ENCODE results near the gene MYO3B. TPM values are rescaled to one million over a fixed set of nuclear protein-coding genes. Genes with fewer than 3 reads are reported as not detected.

MYO3B gene
- polyA plus RNA-seq, 1 of the 3 experiments (the other 2 are of a cell fraction): not detected

DNA sequence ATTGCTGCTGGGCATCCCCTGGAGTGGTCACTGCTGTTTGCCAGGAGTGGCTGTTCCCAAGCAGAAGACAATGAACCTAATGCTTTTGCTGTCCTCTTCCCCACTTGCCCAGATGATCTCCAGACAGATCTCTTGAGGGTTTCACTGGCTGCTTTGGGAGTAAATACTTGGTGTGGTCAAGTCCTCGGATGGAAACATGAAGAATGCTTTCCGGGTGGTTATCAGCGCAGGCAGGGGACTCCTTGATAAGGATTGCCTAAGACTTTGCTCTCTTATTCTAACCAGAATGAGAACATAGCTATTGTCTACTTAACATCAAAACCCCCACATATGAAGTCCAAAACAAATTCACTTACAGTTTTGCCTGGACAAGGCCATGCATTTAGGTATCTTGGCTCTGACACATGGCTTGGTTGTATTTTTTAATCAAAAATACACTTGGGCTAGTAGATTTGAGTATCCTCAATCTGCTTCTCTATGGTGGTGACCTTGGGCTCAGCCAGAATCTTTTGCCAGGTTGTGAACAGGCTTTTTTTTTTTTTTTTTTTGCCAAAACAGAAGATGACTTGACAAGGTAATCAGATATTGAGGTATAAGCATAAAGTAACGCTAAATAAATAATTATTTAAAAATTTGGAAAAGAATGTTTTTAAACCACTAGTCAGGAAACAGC, 34.8 kb upstream of the MYO3B start:
- Histone ChIP-seq H4K20me1 (ENCODE audit: insufficient read depth) (no peaks in the 10 kb centered on the region), H3K9me3 (no peaks in the 10 kb centered on the region), H3K9ac (no peak overlapping the region), H3K27ac (ENCODE audit: low read depth in 2 of 2, low read length in 1 of 2) (no peak overlapping the region), H3K79me2 (ENCODE audit: insufficient read depth) (no peaks in the 10 kb centered on the region), H3K4me1 (ENCODE audit: control insufficient read depth in 1 of 2, insufficient read depth in 2 of 2, low read depth in 1 of 2, low read length in 1 of 2) (peaks cover 13 to 25% of the 10 kb centered on the region in 2 experiments), H3F3A (replicated peaks; ENCODE audit: insufficient read depth) (no peaks in the 10 kb centered on the region), H3K4me3 (ENCODE audit: low read depth in 2 of 2, low read length in 1 of 2) (no peak overlapping the region), H2AFZ (ENCODE audit: low read depth) (no peak overlapping the region), H3K9me2 (no peaks in the 10 kb centered on the region), H3K4me2 (no peak overlapping the region), H3K36me3 (replicated peaks in 1 of 2; ENCODE audit: control insufficient read depth in 1 of 2, insufficient read depth in 2 of 2, low read length in 1 of 2) (no peaks in the 10 kb centered on the region), H3K27me3 (ENCODE audit: insufficient read depth) (no peaks in the 10 kb centered on the region)
- ChIA-PET CTCF (interaction anchor here (1.2 kb wide), 2 partner anchors 188 to 319 kb away, joined by 3 read pairs; partner anchors contain the start of gene METTL5), POLR2A (no interaction called here)
- no peak for DNase-seq
- TF ChIP-seq RXRA (IDR thresholded peaks at IDR 0.05; ENCODE audit: borderline replicate concordance, low read depth) (no peak), RAD21 (IDR thresholded peaks at IDR 0.05; ENCODE audit: low read length) (no peak), FOSL2 (IDR thresholded peaks at IDR 0.05; ENCODE audit: borderline replicate concordance, low read depth) (no peak), NRF1 (IDR thresholded peaks at IDR 0.05; ENCODE audit: low read depth, low read length) (no peak), RFX5 (IDR thresholded peaks at IDR 0.05; ENCODE audit: low read length) (no peak), GATA2 (CRISPR knock-in tag; IDR thresholded peaks at IDR 0.05) (no peak), MEF2A (IDR thresholded peaks at IDR 0.05; ENCODE audit: borderline replicate concordance, low read depth) (no peak), NFIC (IDR thresholded peaks at IDR 0.05; ENCODE audit: borderline replicate concordance) (no peak), FOXJ3 (CRISPR knock-in tag; IDR thresholded peaks at IDR 0.05) (no peak)
- TF ChIP-seq, protein P1, sequence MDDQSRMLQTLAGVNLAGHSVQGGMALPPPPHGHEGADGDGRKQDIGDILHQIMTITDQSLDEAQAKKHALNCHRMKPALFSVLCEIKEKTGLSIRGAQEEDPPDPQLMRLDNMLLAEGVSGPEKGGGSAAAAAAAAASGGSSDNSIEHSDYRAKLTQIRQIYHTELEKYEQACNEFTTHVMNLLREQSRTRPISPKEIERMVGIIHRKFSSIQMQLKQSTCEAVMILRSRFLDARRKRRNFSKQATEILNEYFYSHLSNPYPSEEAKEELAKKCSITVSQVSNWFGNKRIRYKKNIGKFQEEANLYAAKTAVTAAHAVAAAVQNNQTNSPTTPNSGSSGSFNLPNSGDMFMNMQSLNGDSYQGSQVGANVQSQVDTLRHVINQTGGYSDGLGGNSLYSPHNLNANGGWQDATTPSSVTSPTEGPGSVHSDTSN (IDR thresholded peaks at IDR 0.05): no peak
- 93% methylated on average over 4 of the region's 4 CpGs for WGBS (ENCODE audit: low lambda C conversion rate)

DNA sequence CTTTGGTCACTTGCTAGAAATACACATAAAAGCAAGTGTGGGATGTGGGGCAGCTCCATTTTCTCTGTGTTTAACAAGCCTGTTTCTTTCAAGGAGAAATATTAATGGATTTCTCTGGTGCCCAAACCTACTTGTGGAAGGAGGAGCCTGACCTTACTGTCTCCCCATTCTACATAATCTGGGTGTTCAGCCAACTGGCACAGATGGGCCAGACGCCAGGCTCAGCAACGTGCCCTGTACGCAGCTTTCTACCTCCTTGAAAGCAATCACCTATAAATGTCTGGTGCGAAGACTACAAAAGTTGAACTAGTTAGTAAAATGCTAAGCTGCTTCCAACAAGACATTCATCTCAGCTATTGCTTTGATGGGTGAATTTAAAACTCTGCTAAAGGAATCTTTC, 33.2 kb upstream of the MYO3B start:
- H3K4me1 ChIP-seq (ENCODE audit: control insufficient read depth in 1 of 2, insufficient read depth in 2 of 2, low read depth in 1 of 2, low read length in 1 of 2): peaks cover 13 to 25% of the 10 kb centered on the region in 2 experiments
- TF ChIP-seq FOSL2 (IDR thresholded peaks at IDR 0.05; ENCODE audit: borderline replicate concordance, low read depth) (no peak), YY1 (IDR thresholded peaks at IDR 0.05; ENCODE audit: low read depth) (no peak)
- no peaks in the 10 kb centered on the region for H4K20me1 ChIP-seq (ENCODE audit: insufficient read depth)
- no peaks in the 10 kb centered on the region for H3K27me3 ChIP-seq (ENCODE audit: insufficient read depth)
- H3F3A ChIP-seq (replicated peaks; ENCODE audit: insufficient read depth): no peaks in the 10 kb centered on the region
- POLR2A ChIA-PET: no interaction called here
- DNase-seq: no peak
- WGBS (ENCODE audit: low lambda C conversion rate): 90% methylated on average over 2 of the region's 4 CpGs
- no peak overlapping the region for H3K4me3 ChIP-seq (ENCODE audit: low read depth in 2 of 2, low read length in 1 of 2)
- no peak overlapping the region for H3K27ac ChIP-seq (ENCODE audit: low read depth in 2 of 2, low read length in 1 of 2)
- H3K79me2 ChIP-seq (ENCODE audit: insufficient read depth): no peaks in the 10 kb centered on the region
- no peaks in the 10 kb centered on the region for H3K9me3 ChIP-seq
- CTCF ChIA-PET: interaction anchor here (1.3 to 1.8 kb wide), 2 partner anchors 10 to 14 kb away, joined by 4 read pairs; no protein-coding TSS in a partner anchor
- H2AFZ ChIP-seq (ENCODE audit: low read depth): no peak overlapping the region
- no peaks in the 10 kb centered on the region for H3K36me3 ChIP-seq (replicated peaks in 1 of 2; ENCODE audit: control insufficient read depth in 1 of 2, insufficient read depth in 2 of 2, low read length in 1 of 2)
- no peaks in the 10 kb centered on the region for H3K9me2 ChIP-seq
- H3K4me2 ChIP-seq: no peak overlapping the region
- H3K9ac ChIP-seq: no peak overlapping the region

DNA sequence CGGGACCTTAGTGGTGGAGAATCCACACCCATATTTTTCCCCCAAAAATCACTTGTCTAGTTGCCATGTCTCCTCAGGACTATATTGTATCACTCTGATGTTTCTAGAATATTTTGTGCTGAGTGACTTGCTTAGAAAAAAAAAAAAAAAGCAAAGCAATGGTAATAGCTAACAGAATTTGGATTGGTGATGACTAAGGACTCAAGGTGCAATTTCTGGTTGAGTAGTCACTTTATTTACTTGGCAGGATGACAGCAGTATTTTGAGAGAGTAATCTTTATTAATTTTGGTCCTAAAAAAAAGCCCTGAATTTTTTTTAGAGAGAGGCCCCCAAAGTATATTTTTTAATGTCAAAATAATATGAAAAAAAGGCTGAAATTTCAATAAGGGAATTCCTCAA, 32.8 kb upstream of the MYO3B start:
- H2AFZ ChIP-seq (ENCODE audit: low read depth): no peak overlapping the region
- no peaks in the 10 kb centered on the region for H4K20me1 ChIP-seq (ENCODE audit: insufficient read depth)
- H3K4me1 ChIP-seq (ENCODE audit: control insufficient read depth in 1 of 2, insufficient read depth in 2 of 2, low read depth in 1 of 2, low read length in 1 of 2): peaks cover 12 to 25% of the 10 kb centered on the region in 2 experiments
- no peak overlapping the region for H3K9ac ChIP-seq
- POLR2A ChIA-PET: no interaction called here
- H3K27me3 ChIP-seq (ENCODE audit: insufficient read depth): no peaks in the 10 kb centered on the region
- H3F3A ChIP-seq (replicated peaks; ENCODE audit: insufficient read depth): no peaks in the 10 kb centered on the region
- no peaks in the 10 kb centered on the region for H3K36me3 ChIP-seq (replicated peaks in 1 of 2; ENCODE audit: control insufficient read depth in 1 of 2, insufficient read depth in 2 of 2, low read length in 1 of 2)
- CTCF ChIA-PET: interaction anchor here (1.3 to 1.8 kb wide), 2 partner anchors 10 to 14 kb away, joined by 4 read pairs; no protein-coding TSS in a partner anchor
- H3K9me2 ChIP-seq: no peaks in the 10 kb centered on the region
- peak overlapping the region in 1 of 2 experiments; percentile 60; a peak in 1 of 4 replicates for H3K27ac ChIP-seq (ENCODE audit: low read depth in 2 of 2, low read length in 1 of 2)
- no peak overlapping the region for H3K4me2 ChIP-seq
- 100% methylated on average over 1 of the region's 1 CpG for WGBS (ENCODE audit: low lambda C conversion rate)
- TF ChIP-seq, protein P2, sequence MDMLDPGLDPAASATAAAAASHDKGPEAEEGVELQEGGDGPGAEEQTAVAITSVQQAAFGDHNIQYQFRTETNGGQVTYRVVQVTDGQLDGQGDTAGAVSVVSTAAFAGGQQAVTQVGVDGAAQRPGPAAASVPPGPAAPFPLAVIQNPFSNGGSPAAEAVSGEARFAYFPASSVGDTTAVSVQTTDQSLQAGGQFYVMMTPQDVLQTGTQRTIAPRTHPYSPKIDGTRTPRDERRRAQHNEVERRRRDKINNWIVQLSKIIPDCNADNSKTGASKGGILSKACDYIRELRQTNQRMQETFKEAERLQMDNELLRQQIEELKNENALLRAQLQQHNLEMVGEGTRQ (IDR thresholded peaks at IDR 0.05; ENCODE audit: borderline replicate concordance, low read depth, low read length): no peak
- TF ChIP-seq TEAD4 (IDR thresholded peaks at IDR 0.05; ENCODE audit: borderline replicate concordance, insufficient read depth) (no peak), GATA2 (CRISPR knock-in tag; IDR thresholded peaks at IDR 0.05) (no peak), EP300 (IDR thresholded peaks at IDR 0.05; ENCODE audit: borderline replicate concordance in 1 of 2, low read depth in 1 of 2, low read length in 1 of 2) (no peak), POLR2AphosphoS5 (IDR thresholded peaks at IDR 0.05; ENCODE audit: low read depth, low read length) (no peak), SMC3 (IDR thresholded peaks at IDR 0.05; ENCODE audit: low read depth, low read length) (no peak), TAF1 (IDR thresholded peaks at IDR 0.05; ENCODE audit: borderline replicate concordance, low read depth, low read length) (no peak), NFIC (IDR thresholded peaks at IDR 0.05; ENCODE audit: borderline replicate concordance) (no peak)
- TF ChIP-seq, protein P3, sequence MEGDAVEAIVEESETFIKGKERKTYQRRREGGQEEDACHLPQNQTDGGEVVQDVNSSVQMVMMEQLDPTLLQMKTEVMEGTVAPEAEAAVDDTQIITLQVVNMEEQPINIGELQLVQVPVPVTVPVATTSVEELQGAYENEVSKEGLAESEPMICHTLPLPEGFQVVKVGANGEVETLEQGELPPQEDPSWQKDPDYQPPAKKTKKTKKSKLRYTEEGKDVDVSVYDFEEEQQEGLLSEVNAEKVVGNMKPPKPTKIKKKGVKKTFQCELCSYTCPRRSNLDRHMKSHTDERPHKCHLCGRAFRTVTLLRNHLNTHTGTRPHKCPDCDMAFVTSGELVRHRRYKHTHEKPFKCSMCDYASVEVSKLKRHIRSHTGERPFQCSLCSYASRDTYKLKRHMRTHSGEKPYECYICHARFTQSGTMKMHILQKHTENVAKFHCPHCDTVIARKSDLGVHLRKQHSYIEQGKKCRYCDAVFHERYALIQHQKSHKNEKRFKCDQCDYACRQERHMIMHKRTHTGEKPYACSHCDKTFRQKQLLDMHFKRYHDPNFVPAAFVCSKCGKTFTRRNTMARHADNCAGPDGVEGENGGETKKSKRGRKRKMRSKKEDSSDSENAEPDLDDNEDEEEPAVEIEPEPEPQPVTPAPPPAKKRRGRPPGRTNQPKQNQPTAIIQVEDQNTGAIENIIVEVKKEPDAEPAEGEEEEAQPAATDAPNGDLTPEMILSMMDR (IDR thresholded peaks at IDR 0.05): no peak
- no peak overlapping the region for H3K4me3 ChIP-seq (ENCODE audit: low read depth in 2 of 2, low read length in 1 of 2)
- H3K79me2 ChIP-seq (ENCODE audit: insufficient read depth): no peaks in the 10 kb centered on the region
- DNase-seq: no peak
- no peaks in the 10 kb centered on the region for H3K9me3 ChIP-seq

All from SK-N-SH (cell line).